ENCODE results near the gene MAD2L2.

The MAD2L2 gene

GRCh38 chr1:11705596-11705995 lies 24.6 kb upstream of the MAD2L2 start:
- no peak for DNase-seq (ENCODE audit: insufficient read length, low spot score)
- FAIRE-seq: no peak

DNA sequence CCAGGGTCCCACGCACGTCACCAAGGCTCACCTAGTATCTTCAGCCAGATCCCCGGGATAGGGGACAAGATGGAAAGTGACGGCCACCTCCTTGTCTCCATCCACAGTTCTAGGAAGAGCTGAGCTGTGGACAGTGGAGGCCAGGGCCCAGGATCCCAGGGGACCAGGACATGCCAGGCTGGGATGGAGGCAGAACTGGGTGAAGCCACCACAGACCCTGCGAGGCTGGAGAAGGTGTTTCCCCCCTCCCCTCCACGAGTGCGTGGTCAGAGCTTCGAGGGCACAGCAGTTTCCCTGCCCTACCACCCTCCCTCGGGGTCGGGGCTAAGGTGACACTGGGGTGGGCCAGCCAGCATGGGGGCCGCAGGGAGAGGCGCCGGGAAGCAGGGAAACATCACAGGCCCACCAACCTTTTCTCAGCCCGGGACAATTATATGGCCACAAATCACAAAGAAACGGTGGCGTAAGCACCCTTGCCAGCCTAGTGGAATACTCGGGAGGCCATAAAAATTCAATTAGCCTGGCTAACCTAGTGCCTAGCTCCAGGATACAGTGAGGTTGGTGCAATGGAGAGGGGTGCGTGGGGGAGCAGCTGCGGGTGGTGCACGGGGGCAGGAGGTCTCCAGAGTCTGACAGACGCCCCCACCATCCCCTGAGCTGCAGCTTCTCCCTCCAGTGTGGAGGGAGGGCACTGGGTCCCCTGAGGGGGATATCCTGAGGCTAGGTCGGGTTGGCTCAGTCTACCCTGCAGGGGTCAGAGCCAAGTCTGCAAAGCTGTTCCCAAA lies 23.9 kb upstream of the MAD2L2 start:
- DNase-seq (ENCODE audit: insufficient read length, low spot score): no peak
- no peak for FAIRE-seq

- DNase-seq (ENCODE audit: insufficient read length, low spot score) (no peak), FAIRE-seq (no peak)
Measured at GRCh38 chr1:11704194-11704529, 23.2 kb upstream of the MAD2L2 start.

GRCh38 chr1:11703357-11704193 lies 22.6 kb upstream of the MAD2L2 start:
- no peak for FAIRE-seq
- DNase-seq (ENCODE audit: insufficient read length, low spot score): no peak

DNA sequence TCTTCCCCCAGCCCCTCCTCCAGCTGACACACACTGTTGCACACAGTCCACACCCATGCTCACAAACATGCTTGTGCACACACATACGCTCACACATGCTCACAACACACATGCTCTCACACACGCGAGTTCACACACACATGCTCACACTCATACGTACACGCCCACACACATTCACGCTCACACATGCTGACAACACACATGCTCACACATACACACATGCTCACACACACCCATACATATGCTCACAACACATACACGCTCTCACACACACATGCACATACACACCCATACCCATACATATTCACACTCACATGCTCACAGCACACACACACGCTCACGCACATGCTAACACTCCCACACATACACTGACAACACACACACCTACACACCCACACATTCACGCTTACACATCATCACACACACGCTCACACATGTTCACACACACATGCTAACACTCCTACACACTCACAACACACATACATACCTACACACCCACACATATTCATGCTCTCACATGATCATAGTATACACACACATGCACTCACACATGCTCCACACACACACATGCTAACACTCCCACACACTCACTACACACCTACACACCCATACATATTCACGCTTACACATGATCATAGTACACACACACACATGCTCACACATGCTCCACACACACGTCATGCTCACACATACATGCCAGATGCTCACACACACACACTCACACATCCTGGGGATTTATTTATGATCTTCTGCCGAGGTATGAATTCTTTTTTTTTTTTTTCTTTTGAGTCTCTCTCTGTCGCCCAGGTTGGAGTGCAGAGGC lies 21.2 kb upstream of the MAD2L2 start:
- DNase-seq (ENCODE audit: insufficient read length, low spot score) (no peak), FAIRE-seq (peak; percentile 99)

DNA sequence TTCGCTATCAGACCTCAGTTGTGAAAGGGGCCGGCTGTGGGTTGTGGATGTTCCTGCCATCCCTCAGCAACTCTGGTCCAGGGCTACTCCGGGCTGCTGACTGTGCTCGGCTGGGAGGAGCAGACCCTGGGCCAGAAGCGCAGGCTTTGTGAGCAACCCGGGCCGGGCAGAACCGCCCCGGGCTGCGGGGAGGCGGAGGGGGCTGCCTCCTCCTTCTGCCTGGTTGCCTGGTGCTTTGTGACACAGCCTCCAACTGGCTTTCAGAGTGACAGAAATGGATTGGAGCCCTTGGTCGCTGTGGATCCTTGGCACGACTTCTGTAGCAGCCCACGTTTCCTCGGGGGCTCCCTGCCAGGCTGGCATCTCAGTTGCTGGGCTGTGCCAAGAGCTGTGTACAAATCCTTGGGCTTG lies 20.6 kb upstream of the MAD2L2 start:
- FAIRE-seq (no peak), DNase-seq (ENCODE audit: insufficient read length, low spot score) (no peak)

GRCh38 chr1:11700601-11701467 lies 19.9 kb upstream of the MAD2L2 start:
- FAIRE-seq: no peak
- no peak for DNase-seq (ENCODE audit: insufficient read length, low spot score)

- no peak for FAIRE-seq
- DNase-seq (ENCODE audit: insufficient read length, low spot score): no peak
Measured at GRCh38 chr1:11697893-11698210, 16.9 kb upstream of the MAD2L2 start.

- FAIRE-seq: no peak
Measured at GRCh38 chr1:11697188-11697892, 16.4 kb upstream of the MAD2L2 start.

GRCh38 chr1:11695861-11696260 lies 14.9 kb upstream of the MAD2L2 start:
- FAIRE-seq: no peak
- no peak for DNase-seq (ENCODE audit: insufficient read length, low spot score)

More at GRCh38 chr1:11697188-11697892, 16.4 kb upstream of the MAD2L2 start:
- DNase-seq (ENCODE audit: insufficient read length, low spot score): no peak

DNA sequence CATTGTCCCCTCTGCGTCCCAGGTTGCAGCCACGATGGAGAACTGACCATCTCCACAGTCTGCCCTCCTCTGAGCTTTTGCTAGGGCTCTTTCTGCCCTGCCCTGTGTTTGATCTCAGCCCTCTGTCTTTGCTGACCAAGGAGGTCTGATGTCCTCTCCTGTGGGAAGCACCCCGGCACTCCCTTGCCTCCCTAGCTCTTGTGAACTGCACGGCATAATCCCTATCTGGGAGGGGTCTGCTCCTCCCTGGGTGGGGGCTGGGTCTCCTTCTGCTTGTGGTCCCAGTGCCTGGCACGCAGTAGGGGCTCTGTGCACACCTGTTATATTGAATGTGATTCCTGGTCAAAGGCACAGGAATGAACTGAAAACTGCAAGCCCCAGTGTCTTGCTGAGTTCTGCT lies 13.0 kb upstream of the MAD2L2 start:
- no peak for FAIRE-seq
- no peak for DNase-seq (ENCODE audit: insufficient read length, low spot score)

DNA sequence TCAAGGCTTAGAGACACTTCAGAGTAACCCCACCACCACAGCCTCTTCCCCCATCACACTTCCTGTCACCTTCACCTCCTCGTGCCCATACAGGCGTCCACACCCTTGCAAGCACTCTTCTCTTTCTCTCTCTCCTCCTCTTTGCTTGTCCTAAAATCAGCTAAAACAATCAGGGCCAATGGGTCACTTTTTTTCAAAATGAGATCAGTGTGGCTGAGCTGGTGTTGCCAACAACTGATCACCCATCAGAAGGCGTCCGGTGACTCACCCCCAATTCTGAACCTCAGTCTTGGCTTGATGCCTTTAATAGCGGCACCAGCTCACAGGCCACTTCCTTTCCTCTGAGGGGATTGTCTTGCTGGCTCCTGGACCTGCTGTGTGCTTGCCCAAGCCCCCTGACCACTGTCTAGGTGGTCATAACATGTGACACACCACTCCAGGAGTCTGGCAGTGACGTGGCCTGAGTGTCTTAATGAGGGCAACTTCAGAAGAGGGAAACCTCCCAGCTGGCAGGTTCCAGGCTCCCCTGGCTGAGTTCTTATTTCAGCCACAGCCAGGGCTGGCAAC lies 12.2 kb upstream of the MAD2L2 start:
- DNase-seq (ENCODE audit: insufficient read length, low spot score): peak; percentile 73
- FAIRE-seq: no peak

DNA sequence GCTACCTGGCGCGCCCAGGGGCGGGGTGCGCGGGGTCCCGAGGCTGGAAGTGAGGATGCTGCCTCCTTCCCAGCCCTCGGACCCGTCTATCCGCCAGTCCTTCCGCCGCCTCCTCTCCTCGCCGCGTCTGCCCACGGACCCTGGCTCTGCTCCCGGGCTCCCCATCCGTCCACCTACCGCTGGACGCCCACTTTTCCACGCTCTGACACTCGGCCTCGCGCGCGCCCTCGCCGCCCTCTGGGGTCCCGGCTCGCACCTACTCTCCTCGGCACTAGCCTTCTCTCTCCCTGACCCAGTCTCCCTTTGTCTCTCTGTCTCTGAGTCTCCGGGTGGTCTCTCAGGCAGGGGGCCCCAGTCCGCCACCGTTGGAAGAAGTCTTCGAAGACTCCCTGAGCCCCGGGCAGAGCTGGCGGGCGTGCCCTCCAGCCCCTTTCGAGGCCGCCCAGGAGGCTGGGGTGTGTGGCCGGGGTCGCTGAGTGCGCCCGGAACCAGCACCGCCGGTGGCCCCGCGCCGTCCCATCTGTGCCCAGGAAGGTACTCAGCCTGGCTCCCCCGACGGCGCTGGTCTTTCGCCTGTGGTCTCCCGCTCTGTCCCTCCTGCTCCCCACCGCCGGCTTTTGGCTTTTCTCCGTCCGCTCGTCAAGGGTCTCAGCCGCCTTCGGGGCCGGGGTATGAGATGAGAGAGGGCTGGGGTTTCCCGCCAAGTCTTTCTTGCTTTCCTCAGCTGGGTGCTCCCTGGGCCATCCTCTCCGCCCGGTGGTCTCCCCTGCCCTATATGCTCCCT lies 11.2 kb upstream of the MAD2L2 start:
- DNase-seq (ENCODE audit: insufficient read length, low spot score) (no peak), FAIRE-seq (no peak)

DNA sequence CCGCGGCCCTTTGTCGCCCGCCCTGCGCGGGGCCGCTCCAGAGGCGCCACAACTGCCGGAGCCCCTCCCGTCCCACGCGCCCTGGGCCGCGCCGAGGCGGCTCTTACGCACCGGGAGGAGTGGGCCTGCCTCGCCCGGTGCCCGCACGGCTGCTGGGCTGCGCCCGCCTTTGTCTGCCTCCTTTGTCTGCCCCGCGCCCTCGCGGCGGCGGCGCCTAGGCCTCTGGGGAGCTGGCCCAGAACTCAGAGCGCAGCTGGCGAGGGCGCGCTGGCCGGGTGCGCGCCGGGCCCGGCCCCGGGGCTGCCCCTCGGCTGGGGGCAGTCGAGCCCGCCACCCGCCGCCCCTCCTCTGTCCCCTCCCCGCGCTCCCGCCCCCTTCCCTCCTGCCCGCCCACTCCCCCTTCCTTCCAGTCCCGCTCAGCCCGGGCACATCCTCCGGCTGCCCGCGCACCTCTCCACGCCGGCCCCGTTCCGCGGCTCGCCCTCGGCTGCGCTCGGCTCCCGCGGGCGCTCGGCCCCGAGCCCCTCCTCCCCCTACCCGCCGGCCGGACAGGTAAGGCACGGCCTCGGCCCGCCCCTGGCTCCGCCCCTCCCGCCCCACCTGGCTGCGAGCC lies 10.5 kb upstream of the MAD2L2 start, which contains the start of gene DRAXIN:
TSS of gene DRAXIN (plus strand) at position 409 of the 613 bp plus-strand sequence. CDS start 14,549 bp downstream, outside the sequence.
- DNase-seq (ENCODE audit: insufficient read length, low spot score) (no peak), FAIRE-seq (no peak)

- DNase-seq (ENCODE audit: insufficient read length, low spot score): no peak
- FAIRE-seq: no peak
Measured at GRCh38 chr1:11690397-11691301, 9.7 kb upstream of the MAD2L2 start.

DNA sequence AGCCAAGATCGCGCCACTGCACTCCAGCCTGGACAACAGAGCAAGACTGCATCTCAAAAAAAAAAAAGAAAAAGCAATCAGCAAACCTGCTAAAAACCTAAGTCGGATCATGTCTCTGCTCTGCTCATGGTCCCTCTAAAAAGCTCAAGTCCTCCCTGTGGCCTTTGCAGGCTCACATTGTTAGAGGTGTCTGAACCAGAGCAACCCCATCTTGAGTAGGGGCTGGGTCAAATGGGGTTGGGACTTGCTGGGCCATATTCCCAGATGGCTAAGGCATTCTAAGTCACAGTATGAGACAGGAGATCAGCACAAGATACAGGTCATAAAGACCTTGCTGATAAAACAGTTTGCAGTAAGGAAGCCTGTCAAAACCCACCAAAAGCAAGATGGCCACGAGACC lies 7.6 kb upstream of the MAD2L2 start:
- DNase-seq (ENCODE audit: insufficient read length, low spot score) (no peak), FAIRE-seq (no peak)

- DNase-seq (ENCODE audit: insufficient read length, low spot score) (no peak), FAIRE-seq (no peak)
Measured at GRCh38 chr1:11685210-11685752, 4.3 kb upstream of the MAD2L2 start.

Measured in HTR-8/SVneo (cell line).